GM21576 (cell line): ENCODE results near the gene AMZ1.
"Not testable (repeated sequence)": the region's sequence is repeated elsewhere in the genome, so short reads cannot be mapped to it uniquely, and the experiment has no call there.

Experiments
- ATAC-seq: cut with Tn5 transposase; IDR thresholded peaks from one replicate; pipeline ENCODE4 v1.9.1; 2021; ENCODE audit warnings: mild to moderate bottlenecking, moderate library complexity; ENCODE audit not compliant: unreplicated experiment

The AMZ1 gene

DNA sequence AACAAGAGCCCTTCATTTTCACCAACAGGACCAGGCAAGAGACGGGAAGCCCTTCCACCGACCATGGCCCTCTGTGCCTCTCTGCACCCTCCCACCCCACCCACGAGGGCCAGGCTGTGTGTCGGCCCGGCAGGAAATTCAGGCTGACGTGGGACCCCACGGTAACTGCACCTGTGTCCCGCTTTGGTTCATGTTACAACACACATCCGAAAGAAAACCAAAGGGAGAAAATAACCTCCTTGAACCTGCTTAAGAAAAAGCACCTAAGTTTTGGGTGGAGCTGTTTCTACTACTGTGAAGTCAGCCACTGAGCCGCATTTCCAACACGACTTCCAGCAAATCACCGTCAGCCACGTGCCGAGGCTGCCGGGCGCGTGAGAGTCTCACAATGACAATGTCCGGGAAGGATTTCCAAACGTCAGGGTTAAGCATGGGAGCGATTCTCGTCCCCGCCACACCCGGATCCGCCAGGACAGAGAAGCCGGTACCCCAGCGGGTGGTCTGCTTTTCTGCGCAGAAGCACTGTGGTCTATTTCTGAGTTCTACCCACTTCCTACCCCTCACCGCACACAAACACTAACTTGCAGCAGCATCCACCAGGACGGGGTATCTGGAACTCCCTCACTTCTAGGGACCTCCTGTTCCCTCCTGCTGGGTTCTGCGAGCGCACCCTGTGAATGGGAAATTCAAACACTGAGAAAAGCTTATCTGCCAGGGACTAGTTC is 36.6 kb downstream of the AMZ1 start:
- ATAC-seq = no peak

DNA sequence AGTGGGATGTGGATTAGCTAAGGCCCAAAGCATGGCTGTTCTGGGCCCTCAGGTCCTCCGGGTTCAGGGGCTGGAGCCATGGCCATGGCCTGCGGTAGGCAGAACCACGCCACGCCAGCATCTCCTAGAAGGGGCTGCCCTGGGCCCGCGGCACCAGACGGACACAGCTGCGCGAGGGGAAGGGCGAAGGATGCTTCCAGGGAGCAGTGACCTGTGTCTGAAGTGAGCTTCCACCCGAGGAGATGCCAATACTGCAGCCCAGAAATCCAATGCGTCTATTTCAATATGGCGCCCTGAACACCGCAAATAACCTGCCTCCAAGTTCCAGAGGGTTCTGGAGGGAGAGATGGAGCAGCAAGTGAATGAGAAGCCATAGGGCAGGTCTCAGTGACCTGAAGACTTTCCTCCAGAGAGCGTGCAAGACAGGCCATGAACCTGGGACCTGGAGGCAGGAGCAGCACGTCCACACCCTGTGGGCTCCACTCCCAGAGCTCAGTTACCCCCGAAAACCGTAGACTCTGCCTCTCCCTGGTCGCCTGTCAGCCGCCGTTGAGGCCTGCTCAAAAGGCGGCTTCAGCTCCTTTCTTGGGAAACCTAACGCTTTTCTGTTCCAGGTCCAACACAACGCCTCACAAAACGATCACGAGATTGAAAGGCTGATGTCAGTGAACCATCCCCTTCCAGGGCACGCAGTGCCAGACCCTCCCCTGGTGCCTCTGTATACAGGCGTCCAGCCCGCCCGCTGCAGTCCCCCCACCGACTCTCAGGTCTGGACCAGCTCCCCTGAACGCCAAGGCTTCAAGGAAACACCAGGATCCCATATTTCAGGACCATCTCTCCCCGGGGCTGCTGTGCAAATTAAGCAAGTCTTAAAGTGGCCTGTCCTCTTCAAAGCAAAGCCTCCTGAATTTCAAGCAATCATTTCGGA is 37.4 kb downstream of the AMZ1 start:
- ATAC-seq = no peak

GRCh38 chr7:2726316-2727018 is 38.5 kb downstream of the AMZ1 start:
- ATAC-seq = no peak

- not testable (repeated sequence) for ATAC-seq
Observed at GRCh38 chr7:2727206-2727605, 39.2 kb downstream of the AMZ1 start.

DNA sequence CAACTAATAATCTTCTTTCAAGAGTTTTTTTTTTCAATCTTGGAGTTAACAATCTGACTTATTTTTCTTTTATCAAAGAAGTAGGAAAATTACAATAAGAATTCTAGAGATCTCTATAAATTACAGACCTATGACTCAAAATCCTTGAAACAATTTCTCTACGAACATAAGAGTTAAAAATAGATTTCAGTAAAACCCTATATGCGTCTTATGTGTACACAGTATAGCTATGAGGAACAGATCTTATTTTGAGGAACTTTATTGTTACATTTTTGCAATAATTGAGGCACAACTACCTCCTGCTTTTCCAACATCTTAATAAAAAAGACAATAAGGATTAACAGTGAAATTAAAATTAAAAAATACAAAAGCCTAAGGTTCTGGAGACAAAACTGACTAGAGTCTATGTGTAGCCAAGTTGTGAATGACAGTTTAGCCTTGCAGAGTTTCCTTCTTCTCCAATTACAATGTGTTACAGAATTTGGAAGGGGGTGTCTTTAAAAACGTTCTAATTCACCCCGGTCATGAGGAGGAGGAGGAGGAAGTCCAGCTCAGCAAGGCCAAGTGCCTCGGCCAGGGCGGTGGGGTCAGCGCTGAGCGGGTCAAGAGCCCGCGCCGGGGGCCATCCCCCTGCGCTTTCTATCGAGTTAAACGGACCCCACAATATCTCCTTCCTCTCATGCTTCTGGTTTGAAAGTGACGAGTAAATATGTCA is 40.5 kb downstream of the AMZ1 start:
- ATAC-seq = no peak

DNA sequence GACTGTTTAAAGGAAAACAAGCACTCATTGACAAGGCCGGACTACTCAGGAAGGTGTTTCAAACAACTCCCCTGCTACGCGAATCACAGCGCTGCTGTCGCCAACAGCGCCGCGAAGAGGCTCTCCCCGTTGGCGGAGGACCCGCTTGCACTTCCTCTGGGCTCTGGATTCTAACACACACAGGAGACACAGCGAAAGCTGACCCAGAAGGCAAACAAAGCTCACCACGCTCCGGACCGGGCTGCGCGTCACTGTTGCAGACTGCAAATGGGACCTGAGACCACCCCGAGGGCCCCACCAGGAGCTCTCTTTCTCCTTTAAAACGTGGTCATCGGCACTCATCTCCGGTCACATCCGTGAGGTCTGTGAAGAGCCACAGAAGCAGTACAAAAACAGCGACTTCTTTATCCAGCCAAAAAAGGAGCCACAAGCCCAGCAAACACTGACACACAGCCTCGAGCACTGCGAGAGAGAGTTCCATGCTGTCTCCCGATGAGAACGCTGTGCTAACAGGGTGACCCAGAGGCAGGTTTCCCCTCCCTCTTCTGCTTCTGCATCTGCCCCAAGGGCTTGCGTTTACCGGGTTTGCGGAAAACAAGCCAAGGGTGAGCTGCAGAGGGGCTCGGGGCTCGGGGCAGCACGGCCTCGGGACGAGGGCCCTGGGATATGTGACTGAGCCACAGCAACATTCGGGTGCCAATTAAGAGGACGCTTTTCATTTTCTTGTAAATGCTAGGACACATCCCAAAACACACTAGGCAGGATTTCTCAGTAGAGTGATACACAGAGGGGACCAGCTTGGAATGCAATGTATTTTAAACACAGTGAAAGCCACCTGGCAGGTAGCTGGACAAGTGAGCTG is 41.3 kb downstream of the AMZ1 start:
- no peak for ATAC-seq

GRCh38 chr7:2729893-2730716 is 42.1 kb downstream of the AMZ1 start:
- ATAC-seq = no peak

GRCh38 chr7:2730846-2731770 is 43.1 kb downstream of the AMZ1 start:
- no peak for ATAC-seq

- no peak for ATAC-seq
Observed at GRCh38 chr7:2732388-2732787, 44.4 kb downstream of the AMZ1 start.

- ATAC-seq = no peak
Observed at GRCh38 chr7:2732959-2733584, 45.1 kb downstream of the AMZ1 start.

DNA sequence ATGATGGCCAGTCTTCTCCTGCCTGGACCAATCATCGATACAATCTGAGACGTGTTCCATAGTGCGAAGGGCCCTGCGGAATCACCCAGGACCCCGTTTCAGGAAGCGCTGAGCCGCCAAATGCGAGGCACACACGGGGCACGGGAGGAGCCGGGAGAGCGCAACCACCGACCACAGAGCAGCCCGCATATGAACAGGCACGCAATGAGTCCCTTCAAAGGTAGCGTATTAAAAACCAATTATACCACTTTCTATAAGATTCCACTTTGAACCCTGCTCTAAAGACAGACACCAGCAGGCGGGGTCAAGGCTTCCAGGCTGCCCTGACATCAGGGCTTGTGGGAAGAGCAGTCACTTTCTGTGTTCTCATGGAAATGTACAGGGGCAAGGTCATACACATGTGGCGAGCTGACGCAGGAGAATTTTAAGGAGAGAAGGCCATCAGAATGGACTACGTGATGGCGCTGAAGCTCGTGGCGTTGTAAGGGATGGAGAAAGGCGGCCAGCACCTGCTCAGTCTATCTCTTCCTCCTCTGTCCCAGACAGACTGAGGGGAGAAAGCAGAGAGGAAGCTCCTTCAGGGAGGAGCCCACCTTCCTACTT is 46.2 kb downstream of the AMZ1 start:
- no peak for ATAC-seq

DNA sequence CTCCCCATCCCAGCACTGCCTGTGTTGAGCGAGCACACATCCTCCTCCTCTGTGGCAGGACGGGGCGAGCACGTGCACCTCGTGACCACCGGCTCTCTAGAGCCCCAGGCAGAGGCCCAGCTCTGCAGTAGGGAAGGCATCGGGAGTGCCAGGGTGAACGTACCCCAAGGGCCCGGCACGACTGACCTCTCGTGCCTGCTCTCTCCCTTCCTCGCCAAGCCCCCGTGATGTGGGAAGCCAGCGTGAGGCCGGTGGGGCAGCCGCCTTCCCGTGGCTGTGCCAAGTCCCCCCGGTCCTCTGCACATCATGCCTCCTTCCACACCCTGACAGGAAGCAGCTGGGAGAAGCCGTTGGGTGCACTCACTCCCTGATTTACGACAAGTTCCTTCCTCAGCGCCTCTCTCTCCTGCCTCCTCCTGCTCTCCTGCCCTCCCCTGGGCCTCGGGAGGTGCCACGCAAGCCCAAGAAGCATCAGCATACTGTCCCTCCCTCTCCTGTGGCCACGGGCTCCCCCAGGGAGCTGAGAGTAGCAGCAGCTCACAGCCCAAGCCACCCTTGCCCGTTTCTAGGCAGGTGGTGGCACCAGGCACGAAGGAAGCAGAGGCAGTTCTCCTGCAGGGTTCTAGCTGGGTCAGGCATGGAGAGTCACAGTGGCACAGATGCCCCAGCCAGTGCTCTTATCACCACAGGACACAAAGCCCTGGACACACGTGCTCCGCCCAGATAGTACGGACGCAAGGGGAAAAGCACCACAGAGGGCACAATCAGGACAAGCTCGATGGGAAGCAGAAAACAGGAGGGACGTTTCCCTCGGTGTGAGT is 47.0 kb downstream of the AMZ1 start:
- no peak for ATAC-seq

DNA sequence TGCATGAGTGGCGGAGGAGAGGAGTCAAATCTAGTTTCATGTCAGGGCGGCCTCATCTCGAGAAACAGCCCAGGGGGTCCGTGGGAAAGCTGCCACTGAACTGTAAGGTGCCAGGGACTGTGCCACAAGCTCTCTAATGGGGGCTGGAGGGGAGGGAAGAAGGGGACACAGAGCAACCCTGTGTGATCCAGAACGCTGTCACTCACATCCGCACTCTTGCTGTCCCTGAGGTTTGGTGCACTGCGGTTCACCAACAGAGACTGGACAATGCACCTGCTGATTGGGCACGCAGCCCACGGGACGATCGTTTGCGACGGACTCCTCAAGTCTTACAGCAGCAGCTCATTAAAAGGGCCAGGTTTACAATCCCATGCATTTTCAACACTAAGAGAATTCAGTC is 47.7 kb downstream of the AMZ1 start:
- no peak for ATAC-seq

- ATAC-seq = no peak
Observed at GRCh38 chr7:2736411-2736914, 48.5 kb downstream of the AMZ1 start.

GRCh38 chr7:2737005-2737743 is 49.2 kb downstream of the AMZ1 start:
- ATAC-seq = not testable (repeated sequence)
